ENCODE data around the gene GATAD1. TPM values are rescaled to one million over a fixed set of nuclear protein-coding genes. Genes with fewer than 3 reads are reported as not detected.

The GATAD1 gene
- total RNA-seq, 1 experiment from 2014 or later = 37.6 TPM

- Mint-ChIP-seq H3K4me3 (no peak overlapping the region), H3K27me3 (ENCODE audit: low read depth) (no peaks in the 10 kb centered on the region), H3K27ac (no peak overlapping the region), H3K9me3 (peaks cover 17% of the 10 kb centered on the region), H3K36me3 (no peaks in the 10 kb centered on the region), H3K4me1 (peaks cover 13% of the 10 kb centered on the region)
- ChIA-PET POLR2A (no interaction called here), CTCF (interaction anchor here (1.8 to 4.2 kb wide), 2 partner anchors 8 to 15 kb away, joined by 12 to 14 read pairs; partner anchors contain the start of gene GATAD1)
- ATAC-seq (no peak), DNase-seq (ENCODE audit: low spot score) (no peak)
- TF ChIP-seq IRF1 (CRISPR knock-in tag; IDR thresholded peaks at IDR 0.05) (no peak), ZNF512 (CRISPR knock-in tag; IDR thresholded peaks at IDR 0.05; ENCODE audit: borderline replicate concordance) (no peak), NFATC4 (CRISPR knock-in tag; IDR thresholded peaks at IDR 0.05) (no peak), RORB (CRISPR knock-in tag; IDR thresholded peaks at IDR 0.05) (no peak), ZMAT4 (CRISPR knock-in tag; IDR thresholded peaks at IDR 0.05) (no peak), E2F1 (CRISPR knock-in tag; IDR thresholded peaks at IDR 0.05) (no peak)
Observed at GRCh38 chr7:92432299-92432946, 14.9 kb upstream of the GATAD1 start.

GRCh38 chr7:92433019-92433418 is 14.3 kb upstream of the GATAD1 start:
- ATAC-seq = no peak
- H3K4me1 Mint-ChIP-seq = peaks cover 17% of the 10 kb centered on the region
- ChIA-PET CTCF (interaction anchor here (1.0 to 4.2 kb wide), 3 partner anchors 8 to 14 kb away, joined by 4 to 14 read pairs (median 12); partner anchors contain the start of gene GATAD1), POLR2A (no interaction called here)
- no peak overlapping the region for H3K27ac Mint-ChIP-seq
- no peak for DNase-seq (ENCODE audit: low spot score)
- no peaks in the 10 kb centered on the region for H3K36me3 Mint-ChIP-seq
- H3K27me3 Mint-ChIP-seq (ENCODE audit: low read depth) = no peaks in the 10 kb centered on the region
- peaks cover 20% of the 10 kb centered on the region for H3K9me3 Mint-ChIP-seq
- TF ChIP-seq ZNF671 (CRISPR knock-in tag; IDR thresholded peaks at IDR 0.05) (no peak), JUN (CRISPR knock-in tag; IDR thresholded peaks at IDR 0.05) (no peak), AR (CRISPR knock-in tag; IDR thresholded peaks at IDR 0.05) (no peak), ATF6 (CRISPR knock-in tag; IDR thresholded peaks at IDR 0.05) (no peak), ZSCAN18 (CRISPR knock-in tag; IDR thresholded peaks at IDR 0.05) (no peak), ARID4B (CRISPR knock-in tag; IDR thresholded peaks at IDR 0.05; ENCODE audit: borderline replicate concordance) (no peak), ZNF425 (CRISPR knock-in tag; conservative IDR thresholded peaks at IDR 0.05) (no peak), SMAD4 (CRISPR knock-in tag; IDR thresholded peaks at IDR 0.05) (no peak), SP1 (CRISPR knock-in tag; conservative IDR thresholded peaks at IDR 0.05) (no peak), ETV6 (CRISPR knock-in tag; IDR thresholded peaks at IDR 0.05) (no peak)
- no peak overlapping the region for H3K4me3 Mint-ChIP-seq

All from WTC11 (cell line).